CD4-positive, alpha-beta T cell (primary cell): ENCODE data around the gene RFWD3. TPM values are rescaled to one million over a fixed set of nuclear protein-coding genes. Genes with fewer than 3 reads are reported as not detected.

Experiments used
- ATAC-seq: fragments of 200-7000 bp; cut with Tn5 transposase; one replicate; pipeline ENCODE4 v1.10.0; 2022; ENCODE audit warnings: mild to moderate bottlenecking; ENCODE audit not compliant: poor library complexity
- CTCF ChIA-PET: fragments of 350-600 bp; sonication (Branson Sonifier 250); formaldehyde crosslinking; loops from one replicate; lab custom pipeline; 2021; ENCODE audit warnings: antibody characterized with exemption, inconsistent platforms; lab: Charles Lee
- POLR2A ChIA-PET: fragments of 350-600 bp; sonication (Branson Sonifier 250); formaldehyde crosslinking; loops from one replicate; lab custom pipeline; 2021; ENCODE audit warnings: antibody characterized with exemption, inconsistent platforms; lab: Charles Lee
- DNase-seq, 14 experiments: peaks; one replicate each; pipeline ENCODE4 v3.0.0-alpha.2; 2013 to 2020; ENCODE audit warnings: mixed read lengths in 2 of 14
- H3K27ac ChIP-seq, 2 donors: one replicate each; pipeline versions ENCODE4 v1.5.1 to v1.7.0; 2013; ENCODE audit warnings: low read length in 2 of 2, low read depth in 1 of 2, mild to moderate bottlenecking in 1 of 2
- H3K27me3 ChIP-seq, 2 experiments: 1 replicate in 1 of 2; 2 replicates in 1 of 2; pipeline versions ENCODE4 v1.6.1 to v1.7.0; 2013; ENCODE audit warnings: low read length in 2 of 2, control low read depth in 1 of 2, mild to moderate bottlenecking in 1 of 2, moderate library complexity in 1 of 2; ENCODE audit not compliant: insufficient read depth in 2 of 2, control insufficient read depth in 1 of 2
- H3K36me3 ChIP-seq: one replicate; pipeline ENCODE4 v1.6.1; 2013; ENCODE audit warnings: low read length, control low read depth; ENCODE audit not compliant: insufficient read depth
- H3K4me1 ChIP-seq: one replicate; pipeline ENCODE4 v1.6.1; 2013; ENCODE audit warnings: low read length, control low read depth; ENCODE audit not compliant: insufficient read depth
- H3K4me3 ChIP-seq: one replicate; pipeline ENCODE4 v1.5.1; 2013; ENCODE audit warnings: mild to moderate bottlenecking, low read length, moderate library complexity
- H3K9me3 ChIP-seq, 2 experiments: 1 replicate in 1 of 2; 2 replicates in 1 of 2; pipeline versions ENCODE4 v1.6.1 to v1.7.0; 2013; ENCODE audit warnings: low read length in 2 of 2, mild to moderate bottlenecking in 2 of 2, control low read depth in 1 of 2, moderate library complexity in 1 of 2; ENCODE audit not compliant: control insufficient read depth in 1 of 2, insufficient read depth in 1 of 2
- H3K27ac Mint-ChIP-seq: one replicate; pipeline ENCODE4 v1.8.0; 2020; ENCODE audit warnings: mixed read lengths
- H3K27me3 Mint-ChIP-seq: one replicate; pipeline ENCODE4 v1.8.0; 2021; ENCODE audit warnings: mixed read lengths
- H3K36me3 Mint-ChIP-seq: one replicate; pipeline ENCODE4 v1.8.0; 2021; ENCODE audit warnings: low read depth, mixed read lengths
- H3K4me1 Mint-ChIP-seq: one replicate; pipeline ENCODE4 v1.8.0; 2021; ENCODE audit warnings: low read depth, mixed read lengths
- H3K4me3 Mint-ChIP-seq: one replicate; pipeline ENCODE4 v1.8.0; 2020; ENCODE audit warnings: mild to moderate bottlenecking, mixed read lengths
- H3K9me3 Mint-ChIP-seq: one replicate; pipeline ENCODE4 v1.8.0; 2020; ENCODE audit warnings: mixed read lengths
- CTCF ChIP-seq: fragments of 200-600 bp; IDR thresholded peaks from one replicate; pipeline ENCODE4 v1.8.0; 2022; ENCODE audit warnings: antibody characterized with exemption, mild to moderate bottlenecking
- intact Hi-C, 2 experiments: fragments of 100-400 bp; cut with DNase I in 1 of 2; cut with micrococcal nuclease in 1 of 2; formaldehyde crosslinking; loops; one replicate each; pipeline versions ENCODE4 v1.15.1 to v1.9.0; 2023 to 2025; cut with DNase I, micrococcal nuclease
- total RNA-seq, 174 experiments: library from RNA in 2 of 174; stranded (reverse) in 2 of 174; gene quantifications; one replicate each; pipeline ENCODE4 v1.2.3 and lab custom pipeline; 2021 to 2026

RFWD3 gene
- total RNA-seq, 2 experiments from 2014 or later: 44.9 to 47.0 TPM

- no peak overlapping the region for H3K4me3 Mint-ChIP-seq
- H3K36me3 ChIP-seq: peaks cover 78% of the 10 kb centered on the region
- ATAC-seq (no peak), DNase-seq (no peak)
- H3K36me3 Mint-ChIP-seq: peaks cover 82% of the 10 kb centered on the region
- H3K27ac Mint-ChIP-seq: peak overlapping the region; percentile 57
- TF ChIP-seq CTCF: no peak
- CTCF ChIA-PET: interaction anchor here (0.6 to 1.3 kb wide), 5 partner anchors 9 to 178 kb away, joined by 3 read pairs; partner anchors contain the start of gene RFWD3
- no peaks in the 10 kb centered on the region for H3K27me3 Mint-ChIP-seq
- intact Hi-C loops: no loop called here
- peaks cover 46% of the 10 kb centered on the region for H3K4me1 Mint-ChIP-seq
- H3K27me3 ChIP-seq: no peaks in the 10 kb centered on the region
- H3K4me1 ChIP-seq: peaks cover 25% of the 10 kb centered on the region
- POLR2A ChIA-PET: interaction anchor here (1.5 to 1.7 kb wide), 2 partner anchors 15 to 49 kb away, joined by 4 to 6 read pairs; partner anchors contain the start of gene RFWD3
- H3K9me3 Mint-ChIP-seq: no peaks in the 10 kb centered on the region
- no peaks in the 10 kb centered on the region for H3K9me3 ChIP-seq
- no peak overlapping the region for H3K4me3 ChIP-seq
- no peak overlapping the region for H3K27ac ChIP-seq
Measured at GRCh38 chr16:74651841-74652240, 14.8 kb downstream of the RFWD3 start.

GRCh38 chr16:74650966-74651567 is 15.6 kb downstream of the RFWD3 start:
- ATAC-seq: no peak

GRCh38 chr16:74649839-74650504 is 16.7 kb downstream of the RFWD3 start:
- Histone ChIP-seq H3K9me3 (no peaks in the 10 kb centered on the region), H3K4me1 (peaks cover 14% of the 10 kb centered on the region), H3K27me3 (no peaks in the 10 kb centered on the region), H3K27ac (no peak overlapping the region), H3K36me3 (peaks cover 77% of the 10 kb centered on the region), H3K4me3 (no peak overlapping the region)
- POLR2A ChIA-PET: no interaction called here
- intact Hi-C loops: no loop called here
- Mint-ChIP-seq H3K36me3 (peaks cover 81% of the 10 kb centered on the region), H3K4me3 (no peak overlapping the region), H3K27me3 (no peaks in the 10 kb centered on the region), H3K9me3 (no peaks in the 10 kb centered on the region), H3K4me1 (peaks cover 33% of the 10 kb centered on the region), H3K27ac (no peak overlapping the region)
- no peak for TF ChIP-seq CTCF
- DNase-seq (no peak), ATAC-seq (no peak)
- CTCF ChIA-PET: no interaction called here

More at GRCh38 chr16:74650966-74651567, 15.6 kb downstream of the RFWD3 start:
- Histone ChIP-seq H3K4me1 (peaks cover 21% of the 10 kb centered on the region), H3K27me3 (no peaks in the 10 kb centered on the region), H3K27ac (no peak overlapping the region), H3K9me3 (no peaks in the 10 kb centered on the region), H3K4me3 (no peak overlapping the region), H3K36me3 (peaks cover 77% of the 10 kb centered on the region)
- Mint-ChIP-seq H3K4me1 (peaks cover 40% of the 10 kb centered on the region), H3K27me3 (no peaks in the 10 kb centered on the region), H3K36me3 (peaks cover 83% of the 10 kb centered on the region), H3K4me3 (no peak overlapping the region), H3K27ac (peak overlapping the region; percentile 44), H3K9me3 (no peaks in the 10 kb centered on the region)
- TF ChIP-seq CTCF: peak; percentile 70
- ChIA-PET POLR2A (interaction anchor here (1.5 kb wide), 1 partner anchor 50 kb away, joined by 4 read pairs; no protein-coding TSS in a partner anchor), CTCF (interaction anchor here (0.6 to 1.3 kb wide), 5 partner anchors 9 to 178 kb away, joined by 3 read pairs; partner anchors contain the start of gene RFWD3)
- peak in 3 of 14 experiments; percentile 22 to 24 (median 23) for DNase-seq
- intact Hi-C loops: no loop called here
